ENCODE results near the gene SEC61A2. TPM values are rescaled to one million over a fixed set of nuclear protein-coding genes. Genes with fewer than 3 reads are reported as not detected.

The SEC61A2 gene
- total and polyA plus RNA-seq, 2 of the 8 experiments (the other 6 are each of a cell fraction or from before 2014, with no cell fraction given) = 18.2 to 19.2 TPM

DNA sequence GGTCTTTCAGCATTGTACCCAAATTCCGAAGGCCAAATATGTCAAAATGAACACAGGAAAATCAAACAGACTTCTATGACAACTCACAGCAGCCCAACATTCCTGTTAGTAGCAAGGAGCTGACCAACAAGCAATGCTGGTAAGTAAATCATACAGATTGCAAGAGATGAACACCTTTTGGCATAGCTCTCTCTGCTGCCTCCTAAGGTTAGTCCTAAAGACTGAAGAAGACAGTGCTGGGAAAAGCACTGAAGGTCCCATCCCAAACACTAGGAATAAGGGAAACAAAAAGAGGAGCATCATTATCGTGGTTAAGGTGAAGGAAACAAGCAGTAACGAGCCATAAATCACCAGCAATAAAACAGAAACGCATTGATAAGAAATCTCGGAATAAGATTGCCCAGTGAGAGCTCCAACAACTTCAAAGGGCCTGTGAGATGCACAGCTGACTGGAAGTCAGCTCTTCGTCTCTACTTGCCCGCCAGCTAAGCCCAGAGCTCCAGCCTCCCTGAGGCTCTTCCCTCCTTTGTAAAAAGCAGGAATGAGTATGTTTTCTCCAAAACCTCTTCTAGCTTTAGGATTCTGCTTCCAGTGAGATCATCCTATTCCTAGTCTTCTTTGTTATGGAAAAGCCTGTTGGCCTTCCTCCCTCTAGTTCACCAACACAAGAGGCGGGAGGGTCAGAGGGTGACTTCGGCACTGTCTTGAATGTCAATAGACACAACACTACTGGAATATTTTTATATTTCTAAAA lies 50.9 kb downstream of the SEC61A2 start:
- Histone ChIP-seq H3K56ac (replicated peaks; ENCODE audit: insufficient read length, low read depth, low read length) (no peak overlapping the region), H3K4me3 (ENCODE audit: extremely low read depth in 1 of 4, insufficient read depth in 2 of 4, low read depth in 3 of 4, low read length in 4 of 4) (peak overlapping the region in 1 of 4 experiments; percentile 5; a peak in 1 of 8 replicates), H3K27ac (ENCODE audit: low read depth, low read length) (peak overlapping the region; percentile 2; the same call in 1 of the 2 replicates), H3K79me1 (ENCODE audit: low read depth, low read length) (no peaks in the 10 kb centered on the region; the same call in 1 of the 2 replicates), H3K27me3 (replicated peaks in 1 of 4; ENCODE audit: control insufficient read depth in 3 of 4, extremely low read depth in 1 of 4, insufficient read depth in 3 of 4, low read length in 3 of 4) (no peaks in the 10 kb centered on the region), H2BK120ac (replicated peaks; ENCODE audit: low read depth, low read length) (no peak overlapping the region), H2AFZ (ENCODE audit: low read length) (no peak overlapping the region), H3K4ac (replicated peaks; ENCODE audit: insufficient read length, low read depth, low read length) (no peak overlapping the region), H2AK5ac (ENCODE audit: low read depth, low read length) (no peak overlapping the region), H2BK5ac (ENCODE audit: low read depth, low read length) (no peak overlapping the region), H3K4me2 (ENCODE audit: insufficient read depth in 1 of 2, low read depth in 2 of 2, low read length in 2 of 2) (peak overlapping the region; percentile 43 to 58), H3K36me3 (ENCODE audit: control insufficient read depth in 2 of 4, insufficient read depth in 4 of 4, low read length in 3 of 4) (peaks cover 7 to 48% (median 25%) of the 10 kb centered on the region in 4 experiments), H4K91ac (replicated peaks; ENCODE audit: insufficient read length, low read length) (peak overlapping the region; percentile 5), H3K9me3 (ENCODE audit: insufficient read depth in 2 of 2, low read depth in 1 of 2, low read length in 1 of 2) (no peaks in the 10 kb centered on the region), H2BK20ac (ENCODE audit: low read length) (no peak overlapping the region), H4K8ac (ENCODE audit: extremely low read depth, insufficient read depth, low read length) (no peak overlapping the region), H3K23ac (ENCODE audit: insufficient read length) (no peak overlapping the region), H3K79me2 (ENCODE audit: control insufficient read depth in 1 of 2, insufficient read depth in 2 of 2, low read length in 2 of 2) (0 out of 4 replicates have a peak, but pooled peaks cover 0 to 3% of the 10 kb centered on the region in 2 experiments), H2BK15ac (ENCODE audit: low read length) (no peak overlapping the region), H3K9ac (replicated peaks in 1 of 4; ENCODE audit: extremely low read depth in 1 of 4, low read depth in 3 of 4, low read length in 3 of 4) (no peak overlapping the region; a peak in 1 of 7 replicates), H4K20me1 (replicated peaks in 1 of 2; ENCODE audit: control insufficient read depth in 1 of 2, insufficient read depth in 2 of 2, low read length in 2 of 2) (no peaks in the 10 kb centered on the region), H3K14ac (ENCODE audit: insufficient read length) (no peak overlapping the region), H3K4me1 (replicated peaks in 1 of 4; ENCODE audit: control insufficient read depth in 3 of 4, insufficient read depth in 4 of 4, low read length in 3 of 4) (peaks cover 3 to 17% (median 11%) of the 10 kb centered on the region in 4 experiments; a peak in 5 of 7 replicates), H3K23me2 (ENCODE audit: low read depth, low read length) (no peaks in the 10 kb centered on the region), H3K18ac (ENCODE audit: extremely low read depth, low read length) (no peak overlapping the region), H2BK12ac (ENCODE audit: low read depth, low read length) (no peak overlapping the region), H4K5ac (ENCODE audit: insufficient read length, low read depth, low read length) (no peak overlapping the region)
- ChIA-PET CTCF (ENCODE audit: partially characterized antibody) (interaction anchor here (0.8 to 1.8 kb wide), 4 partner anchors 11 to 721 kb away, joined by 3 to 9 read pairs (median 4); partner anchors contain the start of genes CDC123 and NUDT5), POLR2A (ENCODE audit: partially characterized antibody) (interaction anchor here (1.1 to 4.4 kb wide), 7 partner anchors 8 to 98 kb away, joined by 3 to 28 read pairs (median 6); partner anchors contain the start of genes CDC123 and NUDT5)
- WGBS, 2 experiments (ENCODE audit: extremely low coverage in 1 of 2, insufficient coverage in 1 of 2, insufficient read length in 1 of 2, insufficient replicate concordance in 2 of 2, low coverage in 1 of 2, low lambda C conversion rate in 2 of 2, missing lambda C conversion rate in 1 of 2) = 61% methylated on average over 9 of the region's 9 CpGs; no CpG with 5 or more reads in 1 of the 2 experiments
- DNase-seq (ENCODE audit: low read depth in 1 of 2, low spot score in 2 of 2) (peak in 1 of 2 experiments; percentile 23), FAIRE-seq (peak; percentile 81)
- TF ChIP-seq TAF1 (IDR thresholded peaks at IDR 0.05; ENCODE audit: low read depth, low read length) (0 out of 2 replicates have a peak, but pooled peaks have one; percentile 39), RXRA (IDR thresholded peaks at IDR 0.05; ENCODE audit: insufficient read depth, low read depth, low read length) (no peak), JUN (IDR thresholded peaks at IDR 0.05; ENCODE audit: low read depth, low read length) (0 out of 2 replicates have a peak, but pooled peaks have one; percentile 65), KDM1A (IDR thresholded peaks at IDR 0.05; ENCODE audit: borderline replicate concordance, low read length) (no peak), SP4 (IDR thresholded peaks at IDR 0.05; ENCODE audit: low read length) (no peak), POLR2A (IDR thresholded peaks at IDR 0.05; ENCODE audit: control extremely low read depth in 1 of 2, low read depth in 2 of 2, low read length in 2 of 2) (peak; percentile 35 to 39; a peak in 2 of 3 replicates), BACH1 (IDR thresholded peaks at IDR 0.05; ENCODE audit: low read length) (no peak)
- TF ChIP-seq, protein P1, sequence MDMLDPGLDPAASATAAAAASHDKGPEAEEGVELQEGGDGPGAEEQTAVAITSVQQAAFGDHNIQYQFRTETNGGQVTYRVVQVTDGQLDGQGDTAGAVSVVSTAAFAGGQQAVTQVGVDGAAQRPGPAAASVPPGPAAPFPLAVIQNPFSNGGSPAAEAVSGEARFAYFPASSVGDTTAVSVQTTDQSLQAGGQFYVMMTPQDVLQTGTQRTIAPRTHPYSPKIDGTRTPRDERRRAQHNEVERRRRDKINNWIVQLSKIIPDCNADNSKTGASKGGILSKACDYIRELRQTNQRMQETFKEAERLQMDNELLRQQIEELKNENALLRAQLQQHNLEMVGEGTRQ (IDR thresholded peaks at IDR 0.05; ENCODE audit: low read length) = no peak
- TF ChIP-seq, protein P2, sequence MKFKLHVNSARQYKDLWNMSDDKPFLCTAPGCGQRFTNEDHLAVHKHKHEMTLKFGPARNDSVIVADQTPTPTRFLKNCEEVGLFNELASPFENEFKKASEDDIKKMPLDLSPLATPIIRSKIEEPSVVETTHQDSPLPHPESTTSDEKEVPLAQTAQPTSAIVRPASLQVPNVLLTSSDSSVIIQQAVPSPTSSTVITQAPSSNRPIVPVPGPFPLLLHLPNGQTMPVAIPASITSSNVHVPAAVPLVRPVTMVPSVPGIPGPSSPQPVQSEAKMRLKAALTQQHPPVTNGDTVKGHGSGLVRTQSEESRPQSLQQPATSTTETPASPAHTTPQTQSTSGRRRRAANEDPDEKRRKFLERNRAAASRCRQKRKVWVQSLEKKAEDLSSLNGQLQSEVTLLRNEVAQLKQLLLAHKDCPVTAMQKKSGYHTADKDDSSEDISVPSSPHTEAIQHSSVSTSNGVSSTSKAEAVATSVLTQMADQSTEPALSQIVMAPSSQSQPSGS (IDR thresholded peaks at IDR 0.05; ENCODE audit: low read length) = 0 out of 2 replicates have a peak, but pooled peaks have one; percentile 51

Data from H1 (cell line).